ENCODE data around the gene SBNO1.

SBNO1 gene

GRCh38 chr12:123243671-123244262 lies 120.9 kb downstream of the SBNO1 start:
- no peak for DNase-seq

GRCh38 chr12:123242116-123242904 lies 122.3 kb downstream of the SBNO1 start:
- no peak for DNase-seq
